Activated naive CD8-positive, alpha-beta T cell treated with anti-CD3 and anti-CD28 coated beads, Interleukin-2, amount 50 U/mL, for 16 hours (primary cell): ENCODE results near the gene ENTPD2.
A peak's percentile ranks its signal among the peaks of the same experiment; 100 is the strongest.

ENCODE experiments used
- DNase-seq: peaks from one replicate; pipeline ENCODE4 v3.0.0-alpha.2; 2020; ENCODE audit warnings: low read depth, low spot score

The ENTPD2 gene

GRCh38 chr9:137053944-137054931 lies at the start of gene ENTPD2:
Gene ENTPD2, minus strand, starts transcription at chr9:137054061. Its CDS starts 64 bp downstream, at chr9:137053997.
- DNase-seq = no peak

- DNase-seq = no peak
Measured at GRCh38 chr9:137103206-137103999, 49.5 kb upstream of the ENTPD2 start.

DNA sequence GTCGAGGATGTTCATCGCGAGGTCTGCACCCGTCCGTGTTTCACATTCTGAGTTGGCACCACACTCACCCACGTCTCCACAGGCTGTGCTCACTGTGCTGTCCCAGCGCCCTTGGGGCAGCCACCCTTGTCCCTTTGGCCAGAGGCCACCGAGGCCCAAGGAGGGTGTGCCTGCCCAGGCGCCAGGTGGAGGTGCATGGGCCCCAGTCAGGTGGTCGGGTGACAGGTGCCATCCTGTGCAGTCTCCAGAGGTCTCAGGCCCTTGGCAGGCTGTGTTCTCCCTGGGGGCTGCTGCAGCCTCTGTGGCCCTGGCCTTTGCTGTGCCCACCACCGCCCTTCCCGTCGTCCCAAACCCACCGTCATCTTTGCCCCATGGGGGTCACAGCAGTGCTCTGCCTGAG lies 45.4 kb upstream of the ENTPD2 start:
- DNase-seq = no peak

DNA sequence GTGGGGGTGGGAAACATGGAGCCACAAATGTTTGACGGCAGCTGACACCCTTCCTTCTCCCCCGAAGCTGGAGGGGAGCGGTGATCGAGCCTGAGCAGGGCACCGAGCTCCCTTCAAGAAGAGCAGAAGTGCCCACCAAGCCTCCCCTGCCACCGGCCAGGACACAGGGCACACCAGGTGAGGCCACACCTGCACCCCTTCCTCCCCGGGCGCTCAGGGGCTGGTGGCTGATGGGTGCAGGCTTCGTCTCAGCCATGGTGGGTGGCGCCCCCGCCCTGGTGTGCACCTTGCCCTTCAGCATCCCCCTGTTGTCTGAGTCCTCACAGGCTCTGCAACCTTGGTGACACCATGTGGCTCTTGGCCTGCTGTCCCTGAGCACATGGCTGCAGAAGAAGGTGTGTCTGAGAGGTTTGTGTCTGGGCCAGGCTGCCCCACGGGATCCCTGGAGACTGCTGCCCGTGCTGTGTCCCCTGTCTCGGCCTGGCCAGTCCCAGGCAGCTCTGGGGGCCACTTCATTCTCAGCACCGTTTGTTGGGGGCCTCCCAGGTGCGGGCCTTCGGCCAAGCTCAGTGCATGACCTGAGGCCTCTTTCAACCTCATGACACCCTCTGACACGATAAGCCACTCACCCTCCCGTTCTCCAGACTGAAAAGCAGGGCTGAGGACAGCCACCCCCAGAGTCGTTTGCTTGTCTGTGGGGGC lies 44.1 kb upstream of the ENTPD2 start:
- no peak for DNase-seq

- no peak for DNase-seq
Measured at GRCh38 chr9:137096785-137097546, 43.1 kb upstream of the ENTPD2 start.

DNA sequence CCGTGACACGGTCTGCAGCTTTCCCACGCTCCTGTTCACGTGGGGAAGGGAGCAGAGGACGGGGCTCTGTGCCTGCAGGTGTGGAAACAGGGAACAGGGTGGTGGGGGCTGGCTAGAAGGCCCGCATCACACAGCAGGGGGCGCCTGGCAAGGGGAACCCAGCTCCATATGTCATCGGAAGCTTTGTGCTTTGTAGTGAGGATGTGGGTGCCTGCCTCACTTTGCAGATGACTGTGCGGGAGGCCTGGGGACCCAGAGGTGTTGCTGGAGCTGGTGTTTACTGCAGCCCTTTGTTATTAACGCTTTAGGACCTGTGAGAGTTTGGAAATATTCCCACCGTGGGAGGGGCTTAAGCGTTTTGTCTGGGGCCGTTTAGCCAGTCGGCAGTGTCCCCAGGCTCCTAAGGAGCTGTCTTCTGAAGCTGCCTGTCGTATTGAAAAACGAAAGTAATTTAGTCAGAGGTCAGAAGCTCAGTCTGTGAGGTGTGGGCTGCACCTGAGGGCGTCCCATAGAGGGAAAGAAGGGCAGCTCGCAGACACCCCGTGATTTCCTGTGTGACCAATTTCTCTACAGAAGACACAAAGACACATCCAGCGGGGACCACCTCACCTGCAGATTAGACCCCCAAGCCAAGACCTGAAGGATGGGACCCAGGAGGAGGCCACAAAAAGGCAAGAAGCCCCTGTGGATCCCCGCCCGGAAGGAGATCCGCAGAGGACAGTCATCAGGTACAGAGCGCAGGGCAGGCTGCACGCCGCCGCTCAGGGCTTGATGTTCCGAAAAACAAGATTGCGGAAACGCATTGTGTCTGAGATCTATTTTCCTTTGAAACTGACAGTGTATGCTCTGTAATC lies 42.0 kb upstream of the ENTPD2 start:
- peak; percentile 64 for DNase-seq

DNA sequence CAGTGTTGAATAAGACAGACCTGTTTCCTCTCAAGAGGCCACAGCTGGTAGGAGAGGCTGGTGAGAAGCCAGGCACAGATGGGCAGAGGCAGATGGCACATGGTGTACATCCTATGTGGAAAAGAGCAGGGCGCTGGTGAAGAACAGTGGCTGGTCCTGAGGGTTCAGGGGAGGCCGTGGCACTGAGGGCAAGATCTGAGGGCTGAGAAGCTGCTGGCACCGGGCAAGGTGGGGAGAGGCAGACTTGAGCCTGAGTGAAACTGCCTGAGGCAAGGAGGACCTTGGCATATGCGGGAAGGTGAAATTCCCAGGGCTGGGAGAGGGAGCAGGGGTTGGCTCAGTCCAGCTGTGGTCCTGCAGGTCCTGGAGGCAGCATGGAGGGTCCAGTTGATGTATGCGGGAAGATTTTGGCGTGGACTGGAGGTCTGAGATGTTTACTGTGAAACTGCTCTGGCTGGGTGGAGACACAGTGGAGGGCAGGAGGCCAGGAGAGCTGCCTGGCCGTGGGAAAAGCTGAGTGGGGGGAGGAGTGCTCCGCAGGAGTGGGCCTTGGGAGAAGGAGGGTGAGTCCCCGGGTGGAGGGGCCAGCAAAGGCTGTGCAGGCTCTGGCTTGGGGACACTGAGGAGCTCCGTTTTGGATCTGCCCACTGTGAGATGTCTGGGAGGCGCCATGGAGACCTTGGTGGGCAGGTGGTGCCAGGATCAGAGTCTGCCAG lies 35.5 kb upstream of the ENTPD2 start:
- no peak for DNase-seq

DNA sequence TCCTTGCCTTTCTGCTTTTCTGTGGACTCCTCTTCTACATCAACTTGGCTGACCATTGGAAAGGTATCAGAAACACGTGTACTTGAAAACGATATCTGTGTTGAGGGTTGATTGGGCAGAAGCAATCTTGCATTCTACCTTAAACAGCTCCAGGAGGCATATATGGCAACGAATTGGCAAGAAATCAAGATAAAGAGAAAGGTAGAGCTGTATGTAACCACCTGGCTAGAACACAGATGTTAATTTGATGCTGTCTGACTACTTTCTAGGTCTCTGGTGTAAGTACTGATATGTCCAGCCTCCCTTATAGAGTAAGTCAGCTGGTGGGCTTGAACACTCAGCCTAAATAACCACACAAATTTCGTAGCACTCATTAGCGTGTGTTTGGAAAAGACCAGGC lies 34.3 kb upstream of the ENTPD2 start:
- DNase-seq = no peak

DNA sequence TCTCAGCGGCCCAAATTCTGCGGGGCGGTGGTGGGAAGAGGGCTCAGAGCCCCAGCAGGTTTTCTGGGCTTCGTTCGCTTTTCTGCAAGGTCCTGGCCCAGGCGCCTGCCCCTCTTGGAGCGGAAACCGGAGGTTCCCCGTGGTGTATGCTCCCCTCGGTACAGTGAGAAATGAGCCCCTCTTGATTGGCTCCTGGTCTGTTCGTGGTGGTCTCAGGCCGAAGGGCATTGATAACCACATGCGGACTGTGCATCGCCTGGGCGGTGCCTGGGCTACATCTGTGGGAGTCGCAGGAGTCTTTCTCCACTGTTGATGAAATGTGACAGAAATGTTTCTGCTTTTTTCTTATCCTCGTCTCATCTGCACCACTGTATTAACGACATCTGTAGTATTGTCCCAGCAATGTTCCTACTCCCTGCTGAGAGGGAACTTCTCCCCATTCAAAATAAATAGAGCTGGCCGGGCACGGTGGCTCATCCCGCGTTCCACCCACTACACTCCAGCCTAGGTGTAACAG lies 33.6 kb upstream of the ENTPD2 start:
- DNase-seq = no peak

GRCh38 chr9:137086531-137087408 lies 32.9 kb upstream of the ENTPD2 start, which contains the start of gene MAN1B1:
Gene MAN1B1, plus strand, starts transcription at chr9:137086985. Its CDS starts 15 bp downstream, at chr9:137087000.
- peak; percentile 98 for DNase-seq

DNA sequence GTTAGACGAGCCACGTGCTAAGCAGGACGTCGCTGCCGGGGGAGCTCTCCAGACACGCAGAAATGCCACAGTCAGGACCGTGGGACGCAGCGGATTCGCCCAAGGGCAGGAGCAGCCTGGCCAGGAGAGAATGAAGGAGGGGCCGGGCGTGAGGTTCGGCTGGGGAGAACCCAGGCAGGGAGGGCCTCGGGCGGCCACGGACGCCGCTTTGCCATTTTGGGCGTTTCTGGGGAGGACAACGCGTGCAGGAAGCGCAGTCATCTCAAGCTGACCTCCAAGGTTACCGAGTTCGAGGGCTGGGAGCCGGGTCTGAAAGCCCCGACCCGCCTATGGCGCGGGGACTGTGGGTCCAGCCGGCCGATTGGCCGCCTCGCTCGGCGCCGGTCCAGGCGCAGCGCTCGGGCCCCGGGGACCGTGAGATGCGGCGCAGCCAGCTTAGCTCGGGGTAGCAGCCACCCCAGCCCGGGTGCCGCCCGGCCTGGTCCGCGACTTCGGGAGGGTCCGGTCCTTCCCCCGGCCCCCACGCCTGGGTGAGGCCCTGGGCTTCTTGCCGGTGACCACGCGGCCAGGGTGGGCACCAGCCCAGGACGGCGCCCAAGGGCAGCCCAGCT lies 32.2 kb upstream of the ENTPD2 start:
- DNase-seq = no peak

- no peak for DNase-seq
Measured at GRCh38 chr9:137084526-137084925, 30.7 kb upstream of the ENTPD2 start.

GRCh38 chr9:137083394-137084004 lies 29.6 kb upstream of the ENTPD2 start:
- DNase-seq = no peak

- no peak for DNase-seq
Measured at GRCh38 chr9:137082925-137083290, 29.0 kb upstream of the ENTPD2 start.

DNA sequence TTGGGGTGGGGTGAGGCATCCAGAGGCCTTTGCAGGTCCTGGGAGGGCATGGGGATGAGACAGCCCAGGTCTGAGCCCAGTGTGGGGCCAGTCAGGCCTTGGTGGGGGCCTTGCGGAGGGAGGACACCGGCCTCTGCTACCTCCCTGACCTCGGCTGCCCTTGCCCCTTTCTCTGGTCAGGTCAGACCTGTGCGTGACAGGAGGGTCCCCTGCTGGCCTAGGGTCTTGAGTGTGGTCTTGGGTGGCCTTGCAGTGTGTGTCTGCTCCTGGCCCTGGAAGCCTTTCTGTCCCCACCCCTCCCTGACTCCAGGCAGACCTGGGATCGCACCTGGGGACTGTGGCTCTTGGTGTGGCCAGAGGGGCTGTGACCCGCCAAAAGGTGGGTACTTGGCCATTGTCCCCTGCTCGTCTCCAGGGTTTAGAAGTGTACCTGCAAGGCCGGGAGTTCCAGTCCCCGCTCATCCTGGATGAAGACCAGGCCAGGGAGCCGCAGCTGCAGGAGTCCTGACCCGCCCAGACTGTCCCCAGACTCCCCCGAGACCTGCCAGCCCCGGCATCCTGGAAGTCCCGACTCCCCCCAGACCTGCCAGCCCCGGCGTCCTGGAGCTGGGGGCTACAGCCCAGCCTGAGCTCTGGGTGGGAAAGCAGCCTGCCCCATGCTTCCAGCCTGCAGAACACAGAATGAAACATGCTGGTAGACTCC lies 28.5 kb upstream of the ENTPD2 start:
- DNase-seq = no peak

DNA sequence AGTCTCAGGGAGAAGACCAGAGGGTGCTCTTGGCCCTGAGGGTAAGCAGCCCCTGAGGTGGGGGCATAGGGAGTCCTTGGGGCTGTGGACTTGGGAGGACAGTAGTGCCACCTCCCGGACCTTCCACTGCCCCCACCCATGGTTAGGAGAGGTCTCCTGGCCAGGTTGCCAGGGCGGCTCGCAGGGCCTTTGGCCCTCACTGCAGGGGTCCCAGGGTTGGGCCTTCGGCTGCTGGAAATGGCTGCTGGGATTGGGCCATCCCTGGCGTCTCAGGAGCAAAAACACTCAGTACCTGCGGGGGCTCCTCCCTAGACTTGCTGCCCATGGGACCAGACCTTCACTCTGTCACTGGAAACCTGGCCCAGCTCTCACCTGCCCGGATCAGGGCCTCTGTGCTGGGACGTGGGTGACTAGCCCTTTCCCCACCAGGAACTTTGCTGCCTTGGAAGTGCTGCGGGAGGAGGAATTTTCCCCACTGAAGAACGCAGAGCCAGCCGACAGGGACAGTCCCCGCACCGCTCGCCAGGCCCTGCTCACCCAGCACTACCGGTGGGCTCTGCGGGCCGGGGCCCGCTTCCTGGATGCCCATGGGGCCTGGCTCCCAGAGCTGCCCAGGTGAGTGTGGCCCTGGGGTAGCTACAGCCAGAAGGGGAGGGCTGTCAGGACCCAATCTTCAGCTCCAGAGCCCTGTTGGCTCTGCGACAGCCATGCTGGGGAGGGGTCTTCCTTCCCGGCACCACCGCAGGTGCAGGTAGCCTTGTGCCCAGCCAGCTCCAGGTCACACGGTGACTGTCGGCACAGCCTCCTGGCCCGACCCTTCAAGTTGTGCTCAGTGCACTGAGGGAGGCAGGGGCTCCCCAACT lies 26.6 kb upstream of the ENTPD2 start:
- no peak for DNase-seq
